Esophagus squamous epithelium (tissue), 4 donors: ENCODE results near the gene ADK.

ENCODE experiments used
- CTCF ChIP-seq, 6 experiments: fragments of 450-650 bp in 4 of 6; fragments of 200-600 bp in 2 of 6; sonication (generic) in 2 of 6; IDR thresholded peaks; one replicate each; pipeline ENCODE4 v1.5.1; 2016 to 2019; ENCODE audit warnings: antibody characterized with exemption in 6 of 6, mild to moderate bottlenecking in 4 of 6, moderate library complexity in 4 of 6
- POLR2A ChIP-seq, 4 donors: fragments of 450-650 bp; IDR thresholded peaks; one replicate each; pipeline ENCODE4 v1.6.1; 2017; ENCODE audit warnings: antibody characterized with exemption in 4 of 4, mild to moderate bottlenecking in 4 of 4, moderate library complexity in 3 of 4

GRCh38 chr10:74343804-74344203, 192.8 kb downstream of the ADK start:
- TF ChIP-seq CTCF (IDR thresholded peaks at IDR 0.05) = no peak
- no peak for TF ChIP-seq POLR2A (IDR thresholded peaks at IDR 0.05)
